Measurements from ENCODE around the gene C8A. TPM values are rescaled to one million over a fixed set of nuclear protein-coding genes. Genes with fewer than 3 reads are reported as not detected.

The C8A gene
- total RNA-seq, 1 donor from 2014 or later, result not detected

DNA sequence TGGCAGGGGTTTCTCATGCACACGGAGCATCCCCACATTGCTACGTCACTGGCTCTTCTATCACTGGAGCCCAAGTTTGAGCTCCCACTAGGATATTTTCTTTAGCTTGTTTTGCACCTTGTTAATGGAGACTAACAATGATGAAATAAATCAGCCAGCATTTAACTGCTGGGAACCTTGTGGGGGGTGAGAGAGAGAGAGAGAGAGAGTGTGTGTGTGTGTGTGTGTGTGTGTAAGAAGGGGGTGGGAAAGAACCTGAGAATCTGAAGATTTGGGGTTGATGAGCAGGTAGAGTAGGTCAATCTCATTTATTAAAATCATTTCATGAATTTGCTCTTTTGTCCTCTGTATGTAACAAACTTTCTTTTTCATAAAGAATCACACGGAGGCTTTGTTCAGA, 110.6 kb downstream of the C8A start:
- no peaks in the 10 kb centered on the region for H3K9me3 ChIP-seq
- no peaks in the 10 kb centered on the region for H3K36me3 ChIP-seq
- TF ChIP-seq POLR2A (IDR thresholded peaks at IDR 0.05), result no peak
- intact Hi-C loops (cut with DNase I), result no loop called here
- no peak for DNase-seq (ENCODE audit: extremely low spot score in 2 of 2)
- no peak overlapping the region for H3K27ac ChIP-seq
- H3K27me3 ChIP-seq, result no peaks in the 10 kb centered on the region
- H3K4me1 ChIP-seq, result no peaks in the 10 kb centered on the region
- no peak overlapping the region for H3K4me3 ChIP-seq

- Histone ChIP-seq H3K27ac (no peak within 1 kb of the TSS), H3K4me1 (no peaks in the 10 kb centered on the region), H3K27me3 (no peaks in the 10 kb centered on the region), H3K9me3 (no peaks in the 10 kb centered on the region), H3K4me3 (no peak within 1 kb of the TSS), H3K36me3 (no peaks in the 10 kb centered on the region)
- no peak for DNase-seq (ENCODE audit: extremely low spot score in 2 of 2)
- TF ChIP-seq POLR2A (IDR thresholded peaks at IDR 0.05), result no peak
- TF ChIP-seq, protein P1, sequence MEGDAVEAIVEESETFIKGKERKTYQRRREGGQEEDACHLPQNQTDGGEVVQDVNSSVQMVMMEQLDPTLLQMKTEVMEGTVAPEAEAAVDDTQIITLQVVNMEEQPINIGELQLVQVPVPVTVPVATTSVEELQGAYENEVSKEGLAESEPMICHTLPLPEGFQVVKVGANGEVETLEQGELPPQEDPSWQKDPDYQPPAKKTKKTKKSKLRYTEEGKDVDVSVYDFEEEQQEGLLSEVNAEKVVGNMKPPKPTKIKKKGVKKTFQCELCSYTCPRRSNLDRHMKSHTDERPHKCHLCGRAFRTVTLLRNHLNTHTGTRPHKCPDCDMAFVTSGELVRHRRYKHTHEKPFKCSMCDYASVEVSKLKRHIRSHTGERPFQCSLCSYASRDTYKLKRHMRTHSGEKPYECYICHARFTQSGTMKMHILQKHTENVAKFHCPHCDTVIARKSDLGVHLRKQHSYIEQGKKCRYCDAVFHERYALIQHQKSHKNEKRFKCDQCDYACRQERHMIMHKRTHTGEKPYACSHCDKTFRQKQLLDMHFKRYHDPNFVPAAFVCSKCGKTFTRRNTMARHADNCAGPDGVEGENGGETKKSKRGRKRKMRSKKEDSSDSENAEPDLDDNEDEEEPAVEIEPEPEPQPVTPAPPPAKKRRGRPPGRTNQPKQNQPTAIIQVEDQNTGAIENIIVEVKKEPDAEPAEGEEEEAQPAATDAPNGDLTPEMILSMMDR (IDR thresholded peaks at IDR 0.05), result no peak
- no peak for TF ChIP-seq POLR2AphosphoS5 (IDR thresholded peaks at IDR 0.05; ENCODE audit: insufficient read depth in 1 of 2, low read depth in 1 of 2)
- intact Hi-C loops (cut with DNase I), result no loop called here
Observed at GRCh38 chr1:56965916-56966697, 111.5 kb downstream of the C8A start, which contains the start of gene C8B. Gene C8B (minus strand): TSS chr1:56966015. CDS start chr1:56965948, 67 bp downstream.

GRCh38 chr1:56966698-56966999, 112.1 kb downstream of the C8A start:
- intact Hi-C loops (cut with DNase I), result no loop called here

DNA sequence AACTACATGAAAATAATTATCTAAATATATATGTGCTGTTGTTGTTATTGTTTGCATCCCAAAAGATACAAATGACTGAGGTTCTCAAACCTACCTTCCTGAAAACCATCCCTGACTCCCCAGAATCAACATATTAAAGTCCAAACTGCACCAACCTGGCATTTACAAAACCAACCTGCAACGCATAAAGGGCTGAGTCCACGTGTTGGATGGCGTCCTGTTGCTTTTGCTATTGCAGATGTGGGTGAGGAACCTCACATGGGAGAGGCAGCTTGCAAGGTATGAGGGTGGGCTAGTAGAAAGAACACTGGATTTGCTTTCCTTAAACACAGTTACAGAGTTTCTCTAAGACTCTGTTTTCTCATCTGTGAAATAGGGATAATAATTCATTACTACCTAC, 112.8 kb downstream of the C8A start:
- H3K36me3 ChIP-seq, result no peaks in the 10 kb centered on the region
- DNase-seq (ENCODE audit: extremely low spot score in 2 of 2), result no peak
- no peaks in the 10 kb centered on the region for H3K9me3 ChIP-seq
- no peak overlapping the region for H3K4me3 ChIP-seq
- intact Hi-C loops (cut with DNase I), result no loop called here
- no peak overlapping the region for H3K27ac ChIP-seq
- H3K4me1 ChIP-seq, result no peaks in the 10 kb centered on the region
- no peaks in the 10 kb centered on the region for H3K27me3 ChIP-seq
- TF ChIP-seq POLR2A (IDR thresholded peaks at IDR 0.05) (no peak), POLR2AphosphoS5 (IDR thresholded peaks at IDR 0.05; ENCODE audit: insufficient read depth in 1 of 2, low read depth in 1 of 2) (no peak)
- TF ChIP-seq, protein P1 (IDR thresholded peaks at IDR 0.05), result no peak

More at GRCh38 chr1:56966698-56966999, 112.1 kb downstream of the C8A start:
- no peaks in the 10 kb centered on the region for H3K4me1 ChIP-seq
- no peak for DNase-seq (ENCODE audit: extremely low spot score in 2 of 2)
- no peak overlapping the region for H3K4me3 ChIP-seq
- H3K36me3 ChIP-seq, result no peaks in the 10 kb centered on the region
- no peak overlapping the region for H3K27ac ChIP-seq
- no peaks in the 10 kb centered on the region for H3K9me3 ChIP-seq
- no peaks in the 10 kb centered on the region for H3K27me3 ChIP-seq
- TF ChIP-seq POLR2A (IDR thresholded peaks at IDR 0.05) (no peak), POLR2AphosphoS5 (IDR thresholded peaks at IDR 0.05; ENCODE audit: insufficient read depth in 1 of 2, low read depth in 1 of 2) (no peak)
- TF ChIP-seq, protein P1 (IDR thresholded peaks at IDR 0.05), result no peak

Other genes with a start within 250 kb of the C8A start
- gene PRKAA2, start 209.5 kb upstream of the C8A start, total RNA-seq, result 3.7 TPM
- gene FYB2, start 35.4 kb upstream of the C8A start, total RNA-seq, result not detected
- gene C8B, start 111.2 kb downstream of the C8A start, total RNA-seq, result not detected